Fibroblast of lung (primary cell): ENCODE data around the gene PCGF3. TPM values are rescaled to one million over a fixed set of nuclear protein-coding genes. Genes with fewer than 3 reads are reported as not detected.

Source experiments
- DNase-seq, 2 donors: peaks; one replicate each; pipeline versions ENCODE4 v3.0.0 to v3.0.0-alpha.2; 2010; ENCODE audit warnings: low read depth in 2 of 2
- H2AFZ ChIP-seq: 2 replicates; pipeline ENCODE4 v1.5.1; 2012; ENCODE audit warnings: low read length, control low read depth, inconsistent platforms
- H3K27ac ChIP-seq: 2 replicates; pipeline ENCODE4 v1.5.1; 2011; ENCODE audit warnings: low read length, control low read depth; ENCODE audit not compliant: insufficient read depth
- H3K27me3 ChIP-seq: 2 replicates; pipeline ENCODE4 v1.5.1; 2011; ENCODE audit warnings: mild to moderate bottlenecking, low read length; ENCODE audit not compliant: control insufficient read depth, insufficient read depth
- H3K36me3 ChIP-seq: 2 replicates; pipeline ENCODE4 v1.5.1; 2011; ENCODE audit warnings: low read length; ENCODE audit not compliant: control insufficient read depth, insufficient read depth
- H3K4me1 ChIP-seq: 2 replicates; pipeline ENCODE4 v1.5.1; 2011; ENCODE audit warnings: low read length; ENCODE audit not compliant: control insufficient read depth, insufficient read depth; ENCODE audit errors: extremely low read depth
- H3K4me2 ChIP-seq: 2 replicates; pipeline ENCODE4 v1.5.1; 2011; ENCODE audit warnings: low read length, control low read depth; ENCODE audit not compliant: insufficient read depth; ENCODE audit errors: extremely low read depth
- H3K4me3 ChIP-seq, 4 experiments: fragments of 200-600 bp in 1 of 4; sonication (generic) in 1 of 4; replicated peaks in 1 of 4; 2 replicates each; pipeline ENCODE4 v1.5.1; 2011 to 2016; ENCODE audit warnings: low read length in 4 of 4, low read depth in 3 of 4, mild to moderate bottlenecking in 3 of 4, control low read depth in 2 of 4, inconsistent platforms in 1 of 4, mixed read lengths in 1 of 4; ENCODE audit not compliant: insufficient read depth in 1 of 4; ENCODE audit errors: control extremely low read depth in 1 of 4
- H3K79me2 ChIP-seq: 2 replicates; pipeline ENCODE4 v1.5.1; 2012; ENCODE audit warnings: mild to moderate bottlenecking, low read length, inconsistent platforms; ENCODE audit not compliant: control insufficient read depth, insufficient read depth
- H3K9ac ChIP-seq: 2 replicates; pipeline ENCODE4 v1.5.1; 2011; ENCODE audit warnings: mild to moderate bottlenecking, low read length, control low read depth; ENCODE audit not compliant: insufficient read depth
- H3K9me3 ChIP-seq: 2 replicates; pipeline ENCODE4 v1.5.1; 2012; ENCODE audit warnings: low read depth, low read length; ENCODE audit not compliant: control insufficient read depth, insufficient read depth
- H4K20me1 ChIP-seq: 2 replicates; pipeline ENCODE4 v1.5.1; 2011; ENCODE audit warnings: low read length; ENCODE audit not compliant: control insufficient read depth, insufficient read depth; ENCODE audit errors: extremely low read depth
- CTCF ChIP-seq, 2 donors: IDR thresholded peaks in 1 of 2; conservative IDR thresholded peaks in 1 of 2; 1 replicate in 1 of 2; 2 replicates in 1 of 2; pipeline ENCODE4 v1.5.1; 2011 to 2012; ENCODE audit warnings: low read length in 2 of 2, control low read depth in 1 of 2, inconsistent platforms in 1 of 2, low read depth in 1 of 2, mild to moderate bottlenecking in 1 of 2
- EZH2 ChIP-seq: IDR thresholded peaks from 2 replicates; pipeline ENCODE4 v1.5.1; 2012; ENCODE audit warnings: low read length, control low read depth, mild to moderate bottlenecking; ENCODE audit errors: missing control alignments
- polyA plus RNA-seq, 2 donors: library from polyadenylated mRNA; depleted of rRNA in 1 of 2; stranded (reverse) in 1 of 2; unstranded in 1 of 2; fragments of >200 nt; gene quantifications; 2 replicates each; pipeline ENCODE4 v1.2.1, GENCODE V29; 2011 to 2012; ENCODE audit warnings: missing spikeins in 1 of 2
- total RNA-seq: library from RNA; depleted of rRNA; stranded (reverse); fragments of >200 nt; gene quantifications from 2 replicates; pipeline ENCODE4 v1.2.1, GENCODE V29; 2014

Gene PCGF3
- total and polyA plus RNA-seq, 2 donors (not counting 1 experiment from before 2014, with no cell fraction given): 24.8 to 27.1 TPM

- peaks cover 25% of the 10 kb centered on the region for H3K36me3 ChIP-seq
- H3K9me3 ChIP-seq: no peaks in the 10 kb centered on the region
- no peak overlapping the region for H3K4me3 ChIP-seq
- no peaks in the 10 kb centered on the region for H4K20me1 ChIP-seq
- no peak for DNase-seq
- no peak overlapping the region for H3K27ac ChIP-seq
- H3K4me2 ChIP-seq: no peak overlapping the region
- H2AFZ ChIP-seq: no peak overlapping the region
- H3K79me2 ChIP-seq: no peaks in the 10 kb centered on the region
- TF ChIP-seq CTCF (conservative IDR thresholded peaks at IDR 0.05 in 1 of 2, IDR thresholded peaks at IDR 0.05 in 1 of 2; ENCODE audit: low read depth in 1 of 2, low read length in 2 of 2): no peak
- TF ChIP-seq EZH2: no peak
- H3K27me3 ChIP-seq: no peaks in the 10 kb centered on the region
- H3K9ac ChIP-seq: no peak overlapping the region
- H3K4me1 ChIP-seq: no peaks in the 10 kb centered on the region
Measured at GRCh38 chr4:738781-739280, 33.2 kb downstream of the PCGF3 start.

GRCh38 chr4:739569-739968 is 33.9 kb downstream of the PCGF3 start:
- H3K4me1 ChIP-seq: no peaks in the 10 kb centered on the region
- H3K27ac ChIP-seq: no peak overlapping the region
- DNase-seq: no peak
- no peak overlapping the region for H3K9ac ChIP-seq
- no peaks in the 10 kb centered on the region for H3K9me3 ChIP-seq
- no peaks in the 10 kb centered on the region for H4K20me1 ChIP-seq
- no peaks in the 10 kb centered on the region for H3K79me2 ChIP-seq
- peaks cover 23% of the 10 kb centered on the region for H3K36me3 ChIP-seq
- no peaks in the 10 kb centered on the region for H3K27me3 ChIP-seq
- TF ChIP-seq CTCF (conservative IDR thresholded peaks at IDR 0.05 in 1 of 2, IDR thresholded peaks at IDR 0.05 in 1 of 2; ENCODE audit: low read depth in 1 of 2, low read length in 2 of 2): no peak
- TF ChIP-seq EZH2: no peak
- no peak overlapping the region for H3K4me2 ChIP-seq
- no peak overlapping the region for H2AFZ ChIP-seq
- no peak overlapping the region for H3K4me3 ChIP-seq

- no peaks in the 10 kb centered on the region for H4K20me1 ChIP-seq
- H2AFZ ChIP-seq: no peak overlapping the region
- H3K4me3 ChIP-seq: no peak overlapping the region
- H3K9ac ChIP-seq: no peak overlapping the region
- no peaks in the 10 kb centered on the region for H3K27me3 ChIP-seq
- TF ChIP-seq EZH2 (no peak), CTCF (conservative IDR thresholded peaks at IDR 0.05 in 1 of 2, IDR thresholded peaks at IDR 0.05 in 1 of 2; ENCODE audit: low read depth in 1 of 2, low read length in 2 of 2) (no peak)
- H3K27ac ChIP-seq: no peak overlapping the region
- H3K79me2 ChIP-seq: no peaks in the 10 kb centered on the region
- no peak for DNase-seq
- no peak overlapping the region for H3K4me2 ChIP-seq
- H3K4me1 ChIP-seq: no peaks in the 10 kb centered on the region
- H3K9me3 ChIP-seq: no peaks in the 10 kb centered on the region
- peaks cover 20% of the 10 kb centered on the region for H3K36me3 ChIP-seq
Measured at GRCh38 chr4:740011-740410, 34.4 kb downstream of the PCGF3 start.
